Activated CD4-positive, alpha-beta T cell treated with anti-CD3 and anti-CD28 coated beads, Interleukin-2, amount 50 U/mL, for 4 hours (primary cell): ENCODE measurements around the gene SLC35F1.
"Not testable (repeated sequence)": the region's sequence is repeated elsewhere in the genome, so short reads cannot be mapped to it uniquely, and the experiment has no call there.

Experiments
- DNase-seq, 2 experiments: peaks; one replicate each; pipeline ENCODE4 v3.0.0-alpha.2; 2020

The SLC35F1 gene

GRCh38 chr6:117906958-117907600 lies at the start of gene SLC35F1:
TSS of gene SLC35F1 (plus strand) at chr6:117907264.
- no peak for DNase-seq

- not testable (repeated sequence) for DNase-seq
Measured at GRCh38 chr6:117858601-117859000, 48.5 kb upstream of the SLC35F1 start.

GRCh38 chr6:117861545-117861944 lies 45.5 kb upstream of the SLC35F1 start:
- no peak for DNase-seq

- DNase-seq: no peak
Measured at GRCh38 chr6:117866561-117866960, 40.5 kb upstream of the SLC35F1 start.

GRCh38 chr6:117870486-117871242 lies 36.4 kb upstream of the SLC35F1 start:
- DNase-seq: no peak

- DNase-seq: no peak
Measured at GRCh38 chr6:117880824-117881223, 26.2 kb upstream of the SLC35F1 start.

- no peak for DNase-seq
Measured at GRCh38 chr6:117890172-117890571, 16.9 kb upstream of the SLC35F1 start.

GRCh38 chr6:117906507-117906957 lies 532 bp upstream of the SLC35F1 start:
- DNase-seq: no peak

- no peak for DNase-seq
Measured at GRCh38 chr6:117907601-117908245, 659 bp downstream of the SLC35F1 start.

- no peak for DNase-seq
Measured at GRCh38 chr6:117908246-117909068, 1.4 kb downstream of the SLC35F1 start.

- no peak for DNase-seq
Measured at GRCh38 chr6:117909638-117910037, 2.6 kb downstream of the SLC35F1 start.

- no peak for DNase-seq
Measured at GRCh38 chr6:117910549-117910948, 3.5 kb downstream of the SLC35F1 start.

- no peak for DNase-seq
Measured at GRCh38 chr6:117911150-117911549, 4.1 kb downstream of the SLC35F1 start.

GRCh38 chr6:117911660-117912059 lies 4.6 kb downstream of the SLC35F1 start:
- no peak for DNase-seq

GRCh38 chr6:117915846-117916245 lies 8.8 kb downstream of the SLC35F1 start:
- no peak for DNase-seq

GRCh38 chr6:117916483-117916882 lies 9.4 kb downstream of the SLC35F1 start:
- no peak for DNase-seq

- no peak for DNase-seq
Measured at GRCh38 chr6:117917176-117917575, 10.1 kb downstream of the SLC35F1 start.

- no peak for DNase-seq
Measured at GRCh38 chr6:117918454-117918853, 11.4 kb downstream of the SLC35F1 start.

- no peak for DNase-seq
Measured at GRCh38 chr6:117919275-117919674, 12.2 kb downstream of the SLC35F1 start.

- no peak for DNase-seq
Measured at GRCh38 chr6:117919775-117920729, 13.0 kb downstream of the SLC35F1 start.

GRCh38 chr6:117924690-117925089 lies 17.6 kb downstream of the SLC35F1 start:
- no peak for DNase-seq

GRCh38 chr6:117927866-117928265 lies 20.8 kb downstream of the SLC35F1 start:
- DNase-seq: no peak
